Esophagus muscularis mucosa (tissue), 4 donors: ENCODE data around the gene BFSP1. TPM values are rescaled to one million over a fixed set of nuclear protein-coding genes. Genes with fewer than 3 reads are reported as not detected.

Source experiments
- DNase-seq: peaks from one replicate; pipeline ENCODE4 v3.0.0-alpha.2; 2017; ENCODE audit errors: extremely low spot score
- H3K27ac ChIP-seq, 4 donors: fragments of 200-600 bp; sonication (generic); replicated peaks in 1 of 4; 1 replicate in 3 of 4; 2 replicates in 1 of 4; pipeline ENCODE4 v1.5.1; 2016 to 2019; ENCODE audit warnings: mild to moderate bottlenecking in 1 of 4
- H3K27me3 ChIP-seq, 4 donors: fragments of 200-600 bp; sonication (generic); one replicate each; pipeline versions ENCODE4 v1.5.1 to v1.6.0; 2016 to 2019
- H3K36me3 ChIP-seq, 4 donors: fragments of 200-600 bp; sonication (generic); one replicate each; pipeline ENCODE4 v1.5.1; 2016 to 2019
- H3K4me1 ChIP-seq, 4 donors: fragments of 200-600 bp; sonication (generic); one replicate each; pipeline ENCODE4 v1.5.1; 2016 to 2019
- H3K4me3 ChIP-seq, 4 donors: fragments of 200-600 bp; sonication (generic); 1 replicate in 2 of 4; 2 replicates in 2 of 4; pipeline ENCODE4 v1.5.1; 2016 to 2019; ENCODE audit warnings: mild to moderate bottlenecking in 4 of 4, moderate library complexity in 1 of 4
- H3K9me3 ChIP-seq, 4 donors: fragments of 200-600 bp; sonication (generic); 1 replicate in 3 of 4; 2 replicates in 1 of 4; pipeline ENCODE4 v1.5.1; 2016 to 2019
- CTCF ChIP-seq, 3 experiments: fragments of 200-600 bp in 2 of 3; fragments of 450-650 bp in 1 of 3; sonication (generic) in 2 of 3; IDR thresholded peaks; one replicate each; pipeline ENCODE4 v1.5.1; 2017 to 2019; ENCODE audit warnings: antibody characterized with exemption in 3 of 3, mild to moderate bottlenecking in 2 of 3, moderate library complexity in 1 of 3
- EP300 ChIP-seq: sonication (generic); formaldehyde crosslinking; IDR thresholded peaks from one replicate; pipeline ENCODE4 v1.6.1; 2017; ENCODE audit warnings: antibody characterized with exemption
- POLR2A ChIP-seq: fragments of 450-650 bp; IDR thresholded peaks from one replicate; pipeline ENCODE4 v1.6.1; 2017; ENCODE audit warnings: antibody characterized with exemption, moderate library complexity, mild to moderate bottlenecking, low read depth
- POLR2AphosphoS5 ChIP-seq, 2 donors: sonication (generic); formaldehyde crosslinking; IDR thresholded peaks; one replicate each; pipeline ENCODE4 v1.6.1; 2017; ENCODE audit warnings: antibody characterized with exemption in 2 of 2
- WGBS: methylation state at CpG from one replicate; pipeline ENCODE4 v1.1.5; 2018; 5-methylcytosine and 5-hydroxymethylcytosine counted together
- intact Hi-C: fragments of 100-400 bp; cut with DNase I; formaldehyde crosslinking; loops from one replicate; pipeline ENCODE4 v1.15.1; 2023
- total RNA-seq, 4 donors: library from RNA; depleted of rRNA; stranded (reverse); fragments of >200 nt; gene quantifications; one replicate each; pipeline versions ENCODE4 v1.1.0 to v1.2.1, GENCODE V29; 2016

BFSP1 gene
- total RNA-seq, 4 donors from 2014 or later: 2.7 to 7.3 (median 6.4) TPM

GRCh38 chr20:17457079-17457478 lies 74.1 kb downstream of the BFSP1 start:
- TF ChIP-seq CTCF (IDR thresholded peaks at IDR 0.05): no peak
- Histone ChIP-seq H3K4me1 (no peaks in the 10 kb centered on the region), H3K27ac (no peak overlapping the region), H3K27me3 (peaks cover 0 to 33% (median 0%) of the 10 kb centered on the region in 4 donors), H3K9me3 (no peaks in the 10 kb centered on the region), H3K4me3 (no peak overlapping the region), H3K36me3 (no peaks in the 10 kb centered on the region)
- no peak for DNase-seq
- intact Hi-C loops: no loop called here
- WGBS: 71% methylated on average over 1 of the region's 1 CpG

DNA sequence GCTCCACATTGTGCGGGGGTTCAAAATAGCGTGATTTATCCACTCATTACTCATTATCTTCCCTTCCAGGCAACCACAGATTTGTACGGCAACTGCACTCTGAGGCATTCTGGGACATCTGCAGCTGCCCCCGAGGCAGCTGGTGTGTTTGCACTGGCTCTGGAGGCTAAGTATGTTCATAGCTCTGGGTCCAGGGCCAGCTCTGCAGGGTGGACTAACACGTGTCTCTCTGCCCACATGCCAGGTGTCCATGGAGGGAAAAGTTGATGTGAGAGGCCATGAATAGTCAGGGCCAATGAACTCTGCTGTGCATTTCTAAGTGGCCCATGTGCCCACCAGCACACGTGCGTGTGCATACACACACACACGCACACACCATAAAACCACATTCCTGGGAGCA lies 74.9 kb downstream of the BFSP1 start:
- TF ChIP-seq EP300 (no peak), POLR2AphosphoS5 (IDR thresholded peaks at IDR 0.05) (no peak), POLR2A (no peak), CTCF (IDR thresholded peaks at IDR 0.05) (no peak)
- H3K4me1 ChIP-seq: no peaks in the 10 kb centered on the region
- H3K36me3 ChIP-seq: no peaks in the 10 kb centered on the region
- H3K9me3 ChIP-seq: no peaks in the 10 kb centered on the region
- 82% methylated on average over 8 of the region's 8 CpGs for WGBS
- intact Hi-C loops: no loop called here
- no peak overlapping the region for H3K4me3 ChIP-seq
- H3K27ac ChIP-seq: no peak overlapping the region
- peaks cover 0 to 39% (median 0%) of the 10 kb centered on the region in 4 donors for H3K27me3 ChIP-seq
- DNase-seq: no peak

DNA sequence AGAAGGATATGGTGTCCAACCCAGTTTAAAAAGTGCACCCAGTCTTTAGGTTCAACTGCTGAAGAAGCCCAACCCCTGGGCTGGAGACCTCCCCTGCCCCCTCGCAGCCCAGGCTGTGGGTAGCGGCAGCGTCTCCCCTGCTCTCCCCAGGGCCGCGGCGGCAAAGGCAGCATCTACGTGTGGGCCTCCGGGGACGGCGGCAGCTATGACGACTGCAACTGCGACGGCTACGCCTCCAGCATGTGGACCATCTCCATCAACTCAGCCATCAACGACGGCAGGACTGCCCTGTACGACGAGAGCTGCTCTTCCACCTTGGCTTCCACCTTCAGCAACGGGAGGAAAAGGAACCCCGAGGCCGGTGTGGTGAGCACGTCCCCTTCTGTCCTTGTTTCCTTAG lies 77.6 kb downstream of the BFSP1 start:
- Histone ChIP-seq H3K4me3 (no peak overlapping the region), H3K9me3 (no peaks in the 10 kb centered on the region), H3K27ac (no peak overlapping the region), H3K36me3 (no peaks in the 10 kb centered on the region), H3K4me1 (no peaks in the 10 kb centered on the region), H3K27me3 (peaks cover 0 to 49% (median 0%) of the 10 kb centered on the region in 4 donors)
- TF ChIP-seq POLR2AphosphoS5 (IDR thresholded peaks at IDR 0.05) (no peak), EP300 (no peak), POLR2A (no peak), CTCF (IDR thresholded peaks at IDR 0.05) (no peak)
- WGBS: 88% methylated on average over 20 of the region's 22 CpGs
- intact Hi-C loops: no loop called here
- DNase-seq: no peak

DNA sequence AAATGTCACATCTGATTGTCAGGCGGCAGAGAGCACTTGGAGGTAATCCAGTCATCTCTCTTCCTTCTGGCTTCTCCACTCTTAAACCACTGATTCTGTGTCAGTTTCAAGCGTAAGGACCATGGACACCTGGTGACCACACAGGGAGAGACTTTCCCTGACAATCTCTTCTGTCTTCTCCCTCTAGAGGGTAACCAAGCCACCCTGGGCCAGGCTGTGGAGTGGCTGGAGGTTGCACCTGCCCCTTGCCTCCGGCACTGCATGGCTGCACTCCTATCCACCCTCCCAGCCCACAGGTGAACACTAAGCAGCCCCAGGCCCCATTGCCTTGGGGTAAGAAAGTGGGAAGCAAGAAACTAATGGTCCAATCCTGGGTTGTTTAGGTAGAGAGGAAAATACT lies 78.7 kb downstream of the BFSP1 start:
- TF ChIP-seq POLR2A (no peak), CTCF (IDR thresholded peaks at IDR 0.05) (no peak), EP300 (no peak), POLR2AphosphoS5 (IDR thresholded peaks at IDR 0.05) (no peak)
- Histone ChIP-seq H3K4me3 (no peak overlapping the region), H3K27me3 (peaks cover 0 to 49% (median 0%) of the 10 kb centered on the region in 4 donors), H3K4me1 (no peaks in the 10 kb centered on the region), H3K9me3 (no peaks in the 10 kb centered on the region), H3K27ac (no peak overlapping the region), H3K36me3 (no peaks in the 10 kb centered on the region)
- 70% methylated on average over 3 of the region's 3 CpGs for WGBS
- intact Hi-C loops: no loop called here
- DNase-seq: no peak

- H3K9me3 ChIP-seq: no peaks in the 10 kb centered on the region
- TF ChIP-seq CTCF (IDR thresholded peaks at IDR 0.05) (no peak), EP300 (no peak), POLR2A (no peak), POLR2AphosphoS5 (IDR thresholded peaks at IDR 0.05) (no peak)
- H3K27ac ChIP-seq: no peak overlapping the region
- intact Hi-C loops: no loop called here
- no peaks in the 10 kb centered on the region for H3K36me3 ChIP-seq
- H3K4me1 ChIP-seq: no peaks in the 10 kb centered on the region
- 92% methylated on average over 1 of the region's 2 CpGs for WGBS
- no peak overlapping the region for H3K4me3 ChIP-seq
- peaks cover 0 to 43% (median 0%) of the 10 kb centered on the region in 4 donors for H3K27me3 ChIP-seq
- no peak for DNase-seq
Observed at GRCh38 chr20:17449031-17449430, 82.1 kb downstream of the BFSP1 start.
